ENCODE data around the gene SNRNP40.
"Not testable (repeated sequence)": the region's sequence is repeated elsewhere in the genome, so short reads cannot be mapped to it uniquely, and the experiment has no call there.

The SNRNP40 gene

DNA sequence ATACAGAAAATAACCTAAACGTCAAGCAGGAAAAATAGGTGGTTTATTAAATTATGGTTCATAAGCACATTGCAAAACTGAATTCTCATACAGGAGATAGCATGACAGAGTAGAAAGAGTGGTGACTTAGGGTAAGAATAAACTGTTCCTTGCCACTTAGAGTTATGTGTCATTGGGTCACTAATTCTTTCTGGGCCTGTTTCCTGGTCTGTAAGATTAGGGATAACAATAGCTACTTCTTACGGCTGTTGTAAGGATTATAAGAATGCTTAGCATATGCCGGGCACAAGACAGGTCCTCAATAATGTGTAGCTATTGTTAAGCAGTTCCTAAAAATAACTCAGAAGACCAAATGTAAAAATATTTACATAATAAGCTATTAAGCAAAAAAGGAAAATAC is 24.2 kb downstream of the SNRNP40 start:
- no peaks in the 10 kb centered on the region for H3K9me3 ChIP-seq (ENCODE audit: control insufficient read depth, insufficient read depth, low read length)
- H3K36me3 ChIP-seq (ENCODE audit: control insufficient read depth, insufficient read depth, low read length), result peaks cover 26% of the 10 kb centered on the region
- no peaks in the 10 kb centered on the region for H3K27me3 ChIP-seq (ENCODE audit: control insufficient read depth, insufficient read depth, low read length)
- H3K4me3 ChIP-seq (ENCODE audit: low read depth, low read length), result no peak overlapping the region
- no peaks in the 10 kb centered on the region for H3K4me1 ChIP-seq (ENCODE audit: control insufficient read depth, insufficient read depth, low read length)
- no peak overlapping the region for H3K9ac ChIP-seq (ENCODE audit: low read depth, low read length)

DNA sequence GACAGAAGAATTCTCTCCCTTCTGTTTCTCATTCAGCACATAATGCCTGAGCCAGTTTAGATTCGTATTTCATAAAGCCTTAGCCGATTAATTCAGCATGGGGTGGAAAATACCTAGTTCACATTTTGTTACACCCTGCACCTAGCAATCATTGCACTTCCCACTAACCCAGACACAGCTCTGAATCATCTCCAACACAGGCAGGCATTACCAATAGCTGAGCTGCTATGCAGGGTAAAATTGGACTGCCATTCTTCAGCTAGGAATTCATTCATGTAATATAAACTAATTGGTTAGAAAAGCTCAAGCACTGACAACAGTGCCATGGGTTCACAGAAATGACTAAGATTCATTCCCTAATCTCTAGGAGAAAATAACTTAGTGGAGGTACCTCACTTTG is 30.0 kb downstream of the SNRNP40 start:
- Histone ChIP-seq H3K4me1 (ENCODE audit: control insufficient read depth, insufficient read depth, low read length) (no peaks in the 10 kb centered on the region), H3K27me3 (ENCODE audit: control insufficient read depth, insufficient read depth, low read length) (no peaks in the 10 kb centered on the region), H3K9ac (ENCODE audit: low read depth, low read length) (no peak overlapping the region), H3K9me3 (ENCODE audit: control insufficient read depth, insufficient read depth, low read length) (no peaks in the 10 kb centered on the region), H3K36me3 (ENCODE audit: control insufficient read depth, insufficient read depth, low read length) (peaks cover 30% of the 10 kb centered on the region), H3K4me3 (ENCODE audit: low read depth, low read length) (no peak overlapping the region)

DNA sequence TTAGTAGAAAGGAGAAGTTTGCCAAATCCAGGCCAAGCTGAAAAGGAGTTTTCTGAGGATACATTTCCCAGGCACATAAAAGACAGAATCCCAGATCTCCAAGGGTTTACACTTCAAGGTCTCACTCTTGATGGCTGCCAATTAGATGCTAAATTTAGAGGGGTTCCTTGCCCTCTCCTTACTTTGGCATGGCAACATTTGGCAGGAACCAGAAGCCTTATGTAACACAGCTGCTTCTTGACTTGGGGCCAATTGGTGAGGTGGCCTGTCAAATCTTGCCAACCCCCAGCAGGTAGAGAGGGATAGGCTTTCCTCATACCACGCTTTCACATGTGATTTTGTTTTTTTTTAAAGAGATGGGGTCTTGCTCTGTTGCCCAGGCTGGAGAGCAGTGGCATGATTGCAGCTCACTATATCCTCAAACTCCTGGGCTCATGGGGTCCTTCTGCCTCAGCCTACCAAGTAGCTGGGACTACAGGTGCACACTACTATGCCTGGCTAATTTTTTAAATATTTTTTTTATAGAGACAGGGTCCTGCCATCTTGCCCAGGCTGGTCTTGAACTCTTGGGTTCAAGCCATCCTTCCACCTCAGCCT is 31.7 kb downstream of the SNRNP40 start:
- no peak overlapping the region for H3K4me3 ChIP-seq (ENCODE audit: low read depth, low read length)
- H3K9ac ChIP-seq (ENCODE audit: low read depth, low read length), result no peak overlapping the region
- H3K9me3 ChIP-seq (ENCODE audit: control insufficient read depth, insufficient read depth, low read length), result no peaks in the 10 kb centered on the region
- H3K4me1 ChIP-seq (ENCODE audit: control insufficient read depth, insufficient read depth, low read length), result no peaks in the 10 kb centered on the region
- no peaks in the 10 kb centered on the region for H3K27me3 ChIP-seq (ENCODE audit: control insufficient read depth, insufficient read depth, low read length)
- H3K36me3 ChIP-seq (ENCODE audit: control insufficient read depth, insufficient read depth, low read length), result peaks cover 23% of the 10 kb centered on the region

DNA sequence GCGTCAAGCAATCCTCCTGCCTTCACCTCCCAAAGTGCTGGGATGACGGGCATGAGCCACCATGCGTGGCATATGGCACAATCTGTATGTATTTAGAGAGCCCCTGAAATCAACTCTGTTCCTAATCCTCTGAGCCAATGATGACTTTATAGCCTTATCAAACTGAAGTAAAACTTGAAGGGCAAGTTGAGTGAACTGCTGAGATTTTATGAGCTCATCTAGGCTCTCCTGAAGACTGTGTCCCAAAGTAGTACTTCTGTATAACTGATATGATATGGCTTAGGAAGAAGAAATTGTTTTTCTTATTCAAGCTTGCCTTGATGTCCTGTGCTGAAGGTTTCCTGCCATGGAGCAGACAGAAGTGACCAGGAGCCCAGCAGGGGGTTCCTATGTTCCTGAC is 33.2 kb downstream of the SNRNP40 start:
- no peaks in the 10 kb centered on the region for H3K9me3 ChIP-seq (ENCODE audit: control insufficient read depth, insufficient read depth, low read length)
- no peak overlapping the region for H3K4me3 ChIP-seq (ENCODE audit: low read depth, low read length)
- H3K4me1 ChIP-seq (ENCODE audit: control insufficient read depth, insufficient read depth, low read length), result no peaks in the 10 kb centered on the region
- H3K9ac ChIP-seq (ENCODE audit: low read depth, low read length), result no peak overlapping the region
- H3K27me3 ChIP-seq (ENCODE audit: control insufficient read depth, insufficient read depth, low read length), result no peaks in the 10 kb centered on the region
- peaks cover 29% of the 10 kb centered on the region for H3K36me3 ChIP-seq (ENCODE audit: control insufficient read depth, insufficient read depth, low read length)

DNA sequence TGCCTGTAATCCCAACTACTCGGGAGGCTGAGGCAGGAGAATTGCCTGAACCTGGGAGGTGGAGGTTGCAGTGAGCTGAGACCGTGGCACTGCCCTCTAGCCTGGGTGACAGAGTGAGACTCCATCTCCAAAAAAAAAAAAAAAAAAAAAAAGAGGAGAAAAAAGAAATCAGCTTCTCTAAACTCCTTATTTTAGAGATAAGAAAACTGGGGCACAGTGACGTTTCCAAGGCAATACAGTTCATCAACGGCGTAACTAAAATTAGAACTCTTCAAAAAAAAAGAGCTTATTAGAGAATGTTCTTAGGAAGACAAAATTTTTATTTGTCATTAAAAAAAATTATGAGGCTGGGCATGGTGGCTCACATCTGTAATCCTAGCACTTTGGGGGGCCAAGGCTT is 34.2 kb downstream of the SNRNP40 start:
- not testable (repeated sequence) for H3K4me1 ChIP-seq (ENCODE audit: control insufficient read depth, insufficient read depth, low read length); H3K9me3 ChIP-seq (ENCODE audit: control insufficient read depth, insufficient read depth, low read length); H3K4me3 ChIP-seq (ENCODE audit: low read depth, low read length); H3K9ac ChIP-seq (ENCODE audit: low read depth, low read length); H3K27me3 ChIP-seq (ENCODE audit: control insufficient read depth, insufficient read depth, low read length)
- H3K36me3 ChIP-seq (ENCODE audit: control insufficient read depth, insufficient read depth, low read length), result peaks cover 35% of the 10 kb centered on the region

DNA sequence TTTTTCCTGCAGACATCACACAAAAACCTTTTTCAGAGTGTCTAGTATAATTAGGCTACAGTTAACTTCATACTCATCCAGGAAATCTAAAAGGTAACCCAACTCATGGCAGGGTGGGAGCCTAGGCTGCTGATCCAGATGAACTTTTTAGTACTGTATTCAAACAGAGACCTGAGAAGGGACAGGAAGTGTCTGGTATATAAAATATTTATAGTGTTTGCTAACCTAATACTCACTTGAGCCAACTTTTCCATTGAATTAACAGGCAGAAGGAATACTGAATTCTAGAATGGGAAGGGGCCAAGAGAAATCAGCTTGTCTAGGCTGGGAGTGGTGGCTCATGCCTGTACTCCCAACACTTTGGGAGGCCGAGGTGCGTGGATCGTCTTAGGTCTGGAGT is 34.7 kb downstream of the SNRNP40 start:
- H3K4me3 ChIP-seq (ENCODE audit: low read depth, low read length), result no peak overlapping the region
- H3K4me1 ChIP-seq (ENCODE audit: control insufficient read depth, insufficient read depth, low read length), result no peaks in the 10 kb centered on the region
- no peak overlapping the region for H3K9ac ChIP-seq (ENCODE audit: low read depth, low read length)
- H3K36me3 ChIP-seq (ENCODE audit: control insufficient read depth, insufficient read depth, low read length), result peaks cover 31% of the 10 kb centered on the region
- no peaks in the 10 kb centered on the region for H3K9me3 ChIP-seq (ENCODE audit: control insufficient read depth, insufficient read depth, low read length)
- no peaks in the 10 kb centered on the region for H3K27me3 ChIP-seq (ENCODE audit: control insufficient read depth, insufficient read depth, low read length)

DNA sequence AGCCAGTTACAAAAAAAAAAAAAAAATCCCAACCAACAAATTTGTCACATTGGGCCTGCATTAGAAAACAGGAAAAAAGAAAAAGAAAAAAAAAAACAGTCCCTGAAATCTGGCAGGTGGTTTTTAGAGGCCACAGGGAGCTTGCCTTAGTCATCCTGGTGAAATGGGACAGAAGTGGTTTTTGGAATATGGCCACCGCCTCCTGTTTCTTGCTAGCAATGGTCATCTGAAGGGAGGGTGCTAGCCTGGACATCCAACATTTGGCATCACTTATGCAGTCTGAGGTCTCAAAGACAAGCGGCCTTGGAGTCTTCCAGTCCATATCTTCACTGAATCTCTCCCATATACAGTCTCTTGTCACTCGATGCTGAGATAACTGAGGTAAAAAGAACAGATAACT is 36.8 kb downstream of the SNRNP40 start:
- H3K36me3 ChIP-seq (ENCODE audit: control insufficient read depth, insufficient read depth, low read length), result peaks cover 24% of the 10 kb centered on the region

DNA sequence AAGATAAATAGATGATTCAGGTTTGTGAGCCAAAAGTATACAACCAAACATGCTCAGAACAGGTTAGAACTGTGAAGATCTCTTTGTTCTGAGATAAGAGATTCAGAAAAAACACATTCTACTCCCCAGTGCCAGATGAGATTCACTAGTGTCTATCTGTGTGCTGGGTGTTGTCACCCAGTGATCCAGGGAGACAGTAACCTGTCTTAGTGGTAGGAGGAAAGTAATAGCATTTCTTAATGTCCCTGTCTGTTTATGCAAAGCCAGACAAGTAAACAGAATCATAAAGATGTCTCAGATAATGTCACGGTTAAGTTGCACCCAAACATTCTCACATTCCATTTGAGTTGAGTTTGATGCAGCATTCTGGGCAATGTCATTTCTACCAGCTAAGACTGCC is 38.0 kb downstream of the SNRNP40 start:
- no peak overlapping the region for H3K4me3 ChIP-seq (ENCODE audit: low read depth, low read length)
- no peaks in the 10 kb centered on the region for H3K9me3 ChIP-seq (ENCODE audit: control insufficient read depth, insufficient read depth, low read length)
- H3K27me3 ChIP-seq (ENCODE audit: control insufficient read depth, insufficient read depth, low read length), result no peaks in the 10 kb centered on the region
- H3K36me3 ChIP-seq (ENCODE audit: control insufficient read depth, insufficient read depth, low read length), result peaks cover 24% of the 10 kb centered on the region
- no peak overlapping the region for H3K9ac ChIP-seq (ENCODE audit: low read depth, low read length)
- peaks cover 6% of the 10 kb centered on the region for H3K4me1 ChIP-seq (ENCODE audit: control insufficient read depth, insufficient read depth, low read length)

More for the DNA sequence above, 36.8 kb downstream of the SNRNP40 start:
- Histone ChIP-seq H3K9me3 (ENCODE audit: control insufficient read depth, insufficient read depth, low read length) (no peaks in the 10 kb centered on the region), H3K9ac (ENCODE audit: low read depth, low read length) (no peak overlapping the region), H3K27me3 (ENCODE audit: control insufficient read depth, insufficient read depth, low read length) (no peaks in the 10 kb centered on the region), H3K4me1 (ENCODE audit: control insufficient read depth, insufficient read depth, low read length) (peaks cover 6% of the 10 kb centered on the region), H3K4me3 (ENCODE audit: low read depth, low read length) (no peak overlapping the region)

DNA sequence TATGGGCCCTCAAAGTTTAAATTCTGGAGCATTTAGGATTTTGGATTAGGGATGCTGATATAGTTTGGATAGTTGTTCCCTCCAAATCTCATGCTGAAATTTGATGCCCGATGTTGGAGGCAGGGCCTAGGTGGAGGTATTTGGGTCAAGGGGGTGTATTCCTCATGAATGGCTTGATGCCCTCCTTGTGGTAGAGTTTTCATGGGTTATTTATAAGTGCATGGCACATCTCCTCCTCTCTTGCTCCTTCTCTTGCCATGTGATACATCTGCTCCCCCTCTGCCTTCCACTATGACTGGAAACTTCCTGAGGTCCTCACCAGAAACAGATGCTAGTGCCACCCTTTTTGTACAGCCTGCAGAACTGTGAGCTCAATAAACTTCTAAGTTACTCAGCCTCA is 39.4 kb downstream of the SNRNP40 start:
- Histone ChIP-seq H3K4me3 (ENCODE audit: low read depth, low read length) (no peak overlapping the region), H3K9ac (ENCODE audit: low read depth, low read length) (no peak overlapping the region), H3K9me3 (ENCODE audit: control insufficient read depth, insufficient read depth, low read length) (no peaks in the 10 kb centered on the region), H3K27me3 (ENCODE audit: control insufficient read depth, insufficient read depth, low read length) (no peaks in the 10 kb centered on the region), H3K4me1 (ENCODE audit: control insufficient read depth, insufficient read depth, low read length) (peaks cover 6% of the 10 kb centered on the region), H3K36me3 (ENCODE audit: control insufficient read depth, insufficient read depth, low read length) (peaks cover 24% of the 10 kb centered on the region)

DNA sequence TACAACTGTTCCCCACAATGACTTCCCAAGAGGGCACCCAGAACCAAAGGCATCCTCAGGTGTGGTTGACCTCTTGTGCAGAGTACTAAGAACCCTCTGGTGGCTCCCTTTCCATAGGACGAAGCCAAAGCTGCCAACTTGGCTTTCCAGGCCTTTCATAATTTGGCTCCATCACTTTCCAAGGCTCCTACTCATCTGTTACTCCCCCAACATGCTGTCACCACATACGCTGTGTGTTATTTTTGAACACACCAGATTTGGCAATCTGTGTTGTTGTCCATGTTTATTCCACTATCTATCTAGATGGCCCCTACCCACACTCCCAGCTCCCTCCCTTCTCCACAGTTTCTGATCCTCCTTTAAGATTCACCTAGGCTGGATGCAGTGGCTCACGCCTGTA is 46.7 kb downstream of the SNRNP40 start:
- Histone ChIP-seq H3K9me3 (ENCODE audit: control insufficient read depth, insufficient read depth, low read length) (no peaks in the 10 kb centered on the region), H3K9ac (ENCODE audit: low read depth, low read length) (no peak overlapping the region), H3K4me3 (ENCODE audit: low read depth, low read length) (no peak overlapping the region), H3K4me1 (ENCODE audit: control insufficient read depth, insufficient read depth, low read length) (no peaks in the 10 kb centered on the region), H3K27me3 (ENCODE audit: control insufficient read depth, insufficient read depth, low read length) (no peaks in the 10 kb centered on the region), H3K36me3 (ENCODE audit: control insufficient read depth, insufficient read depth, low read length) (no peaks in the 10 kb centered on the region)

DNA sequence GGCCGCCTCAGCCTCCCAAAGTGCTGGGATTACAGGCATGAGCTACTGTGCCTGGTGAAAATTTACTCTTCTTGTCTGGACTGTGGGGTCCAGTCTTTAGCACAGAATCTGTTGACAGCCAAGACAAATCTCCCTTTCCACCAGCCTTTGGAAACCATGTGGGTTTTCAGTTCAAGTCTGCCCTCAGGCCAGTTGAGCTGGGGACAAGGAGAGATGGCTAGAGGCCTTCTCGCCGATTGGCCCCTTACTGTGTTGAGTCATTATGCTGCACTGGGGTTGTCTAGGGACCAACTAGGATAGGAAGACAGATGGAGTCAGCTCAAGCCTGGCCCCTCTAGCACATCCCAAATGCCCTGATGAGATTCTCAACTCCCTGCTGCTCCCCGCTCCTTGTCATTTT is 48.3 kb downstream of the SNRNP40 start:
- Histone ChIP-seq H3K9ac (ENCODE audit: low read depth, low read length) (no peak overlapping the region), H3K36me3 (ENCODE audit: control insufficient read depth, insufficient read depth, low read length) (no peaks in the 10 kb centered on the region), H3K9me3 (ENCODE audit: control insufficient read depth, insufficient read depth, low read length) (no peaks in the 10 kb centered on the region), H3K27me3 (ENCODE audit: control insufficient read depth, insufficient read depth, low read length) (no peaks in the 10 kb centered on the region), H3K4me3 (ENCODE audit: low read depth, low read length) (no peak overlapping the region), H3K4me1 (ENCODE audit: control insufficient read depth, insufficient read depth, low read length) (no peaks in the 10 kb centered on the region)

DNA sequence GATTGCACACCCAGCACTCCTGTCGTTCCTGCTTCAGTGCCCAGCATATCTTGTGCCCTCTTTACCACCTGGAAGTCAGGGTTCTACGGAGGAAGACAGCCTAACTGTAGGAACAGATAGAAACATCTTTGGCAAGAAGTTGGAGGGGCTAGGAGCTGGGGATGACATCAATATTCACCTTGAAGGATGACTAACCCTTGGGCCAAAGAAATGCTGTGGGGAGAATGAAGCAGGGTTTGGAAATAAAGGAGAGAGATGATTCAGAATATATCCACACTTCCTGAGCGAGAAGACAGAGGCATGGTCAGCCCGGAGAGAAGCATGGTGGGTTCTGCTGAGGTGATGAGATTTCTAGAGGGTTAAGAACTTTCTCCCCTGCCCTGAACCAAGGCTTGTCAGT is 52.3 kb downstream of the SNRNP40 start:
- Histone ChIP-seq H3K4me3 (ENCODE audit: low read depth, low read length) (no peak overlapping the region), H3K36me3 (ENCODE audit: control insufficient read depth, insufficient read depth, low read length) (no peaks in the 10 kb centered on the region), H3K9me3 (ENCODE audit: control insufficient read depth, insufficient read depth, low read length) (no peaks in the 10 kb centered on the region), H3K27me3 (ENCODE audit: control insufficient read depth, insufficient read depth, low read length) (peaks cover 15% of the 10 kb centered on the region), H3K9ac (ENCODE audit: low read depth, low read length) (no peak overlapping the region), H3K4me1 (ENCODE audit: control insufficient read depth, insufficient read depth, low read length) (no peaks in the 10 kb centered on the region)

Measured in iPS-15b (cell line).